Amniotic epithelial cell (primary cell): ENCODE data around the gene FGF14.
"Not testable (repeated sequence)": the region's sequence is repeated elsewhere in the genome, so short reads cannot be mapped to it uniquely, and the experiment has no call there.

Experiments
- DNase-seq: peaks from one replicate; pipeline ENCODE4 v3.0.0-alpha.2; 2010; ENCODE audit warnings: low read depth

Gene FGF14

DNA sequence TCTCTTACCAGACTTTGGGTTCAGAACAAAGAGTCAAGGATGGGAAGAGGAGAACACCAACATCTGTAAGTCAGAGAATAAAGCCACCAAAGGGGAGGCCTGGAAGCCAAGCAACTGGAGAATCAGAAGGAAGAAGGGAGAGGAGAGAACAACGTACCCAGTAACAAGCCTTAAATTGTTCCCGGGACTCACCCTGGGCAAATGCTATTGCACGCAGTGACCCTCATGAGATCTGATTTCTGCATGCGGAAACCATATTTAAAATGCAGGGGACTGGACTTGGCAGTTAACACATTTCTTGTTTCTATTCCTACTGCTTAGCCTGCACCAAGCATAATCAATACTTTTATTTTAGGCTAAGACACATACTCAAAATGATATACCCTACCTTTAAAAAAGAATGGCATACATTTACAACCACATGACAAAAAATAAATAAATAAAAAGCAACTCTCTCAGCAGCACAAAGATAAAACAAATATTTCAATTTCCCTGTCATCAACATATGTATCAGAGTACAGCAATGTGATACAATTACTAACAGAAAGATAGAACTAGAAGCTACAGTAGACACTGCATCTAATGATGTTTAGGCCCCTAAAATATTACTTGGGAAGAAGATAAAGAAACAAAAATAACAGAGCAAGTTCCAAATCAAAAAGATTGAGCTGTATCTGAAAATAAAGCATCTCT lies 534.8 kb downstream of the FGF14 start:
- no peak for DNase-seq

DNA sequence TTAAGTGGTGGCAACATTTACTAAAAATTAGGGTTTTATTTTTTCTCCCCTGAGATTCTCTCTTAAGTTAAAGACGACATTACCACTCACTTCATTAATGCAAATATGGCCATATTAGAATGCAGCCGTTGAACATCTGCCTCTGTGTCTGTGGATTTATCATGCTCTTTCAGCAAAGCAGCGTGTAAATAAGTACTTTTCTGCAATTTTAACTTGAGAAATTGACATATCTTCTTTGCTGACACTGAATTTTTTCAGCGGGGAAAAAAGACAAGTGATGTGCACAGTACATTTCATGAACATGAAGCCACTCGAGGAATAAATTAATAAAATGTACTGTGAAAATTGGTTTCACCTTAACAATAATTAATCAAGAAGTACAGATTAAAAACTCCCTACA lies 543.0 kb downstream of the FGF14 start:
- DNase-seq = no peak

DNA sequence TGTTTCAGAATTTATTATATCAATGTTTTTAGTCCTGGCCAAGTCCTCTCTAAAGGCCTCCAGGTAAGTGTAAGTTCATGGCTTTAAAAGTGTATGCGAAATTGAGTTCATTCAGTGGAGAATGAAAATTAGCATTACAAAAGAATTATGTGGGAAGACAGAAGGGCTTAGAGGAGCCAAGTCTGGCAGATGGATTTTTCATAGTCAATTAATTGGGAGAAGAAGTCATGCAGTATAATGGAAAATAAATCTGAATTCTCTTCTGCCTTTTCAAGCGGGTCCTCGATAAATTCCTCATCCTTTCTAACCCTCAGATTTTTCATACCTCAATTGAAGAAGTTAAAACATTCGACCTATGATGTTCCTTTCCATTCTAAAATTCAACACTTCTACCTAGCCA lies 555.1 kb downstream of the FGF14 start:
- no peak for DNase-seq

DNA sequence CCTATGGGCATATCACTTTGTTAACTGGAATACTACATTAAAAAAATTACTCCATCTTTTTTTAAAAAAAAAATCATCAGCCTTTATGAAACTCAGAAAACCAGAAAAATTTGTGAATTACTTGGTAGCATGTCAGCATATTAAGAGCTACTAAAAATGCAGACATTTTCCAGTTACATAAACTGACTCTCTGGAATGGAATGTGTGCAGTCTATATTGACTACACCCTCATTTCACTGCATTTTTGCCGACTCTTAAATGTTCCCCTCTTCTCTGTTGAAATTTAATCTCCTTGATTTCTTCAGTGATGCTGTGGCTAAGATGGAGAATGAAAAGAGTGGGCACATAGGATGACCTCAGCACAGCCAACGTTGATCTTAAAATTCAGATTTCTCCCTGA lies 555.6 kb downstream of the FGF14 start:
- DNase-seq = no peak

DNA sequence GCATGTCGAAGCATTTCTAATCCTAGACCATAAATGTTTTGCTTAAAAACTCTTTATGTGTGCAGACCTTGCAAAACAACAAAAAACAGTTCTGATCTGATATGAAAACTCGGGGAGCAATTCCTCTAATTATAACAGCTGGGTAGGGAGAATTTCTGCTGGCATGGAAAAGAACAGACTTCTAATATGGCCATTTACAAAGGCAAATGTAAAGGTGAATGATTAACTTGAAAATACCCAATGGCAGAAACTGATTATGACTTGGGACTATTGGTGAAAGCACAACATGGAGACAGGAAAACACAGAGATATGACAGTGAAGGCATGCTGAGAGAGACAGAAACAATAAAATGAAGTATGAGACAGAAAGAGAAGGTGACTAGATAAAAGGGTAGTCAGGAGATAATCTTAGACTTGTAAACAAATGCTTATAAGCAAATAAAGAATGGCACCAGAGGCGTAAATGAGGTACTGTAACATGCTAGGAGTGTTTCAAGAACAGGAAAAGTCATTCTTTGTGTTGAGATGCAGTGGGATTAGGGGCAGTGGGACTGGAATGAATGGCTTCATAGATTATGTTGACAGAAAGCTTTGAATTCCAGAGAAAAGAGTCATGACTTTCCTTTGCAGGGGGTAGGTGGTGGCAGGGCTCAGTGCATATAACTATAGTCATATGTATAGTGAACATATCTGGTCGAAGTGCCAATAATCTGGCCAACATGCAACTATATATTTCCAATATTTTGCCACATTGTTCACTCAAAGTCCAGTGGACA lies 556.4 kb downstream of the FGF14 start:
- peak; percentile 15 for DNase-seq

DNA sequence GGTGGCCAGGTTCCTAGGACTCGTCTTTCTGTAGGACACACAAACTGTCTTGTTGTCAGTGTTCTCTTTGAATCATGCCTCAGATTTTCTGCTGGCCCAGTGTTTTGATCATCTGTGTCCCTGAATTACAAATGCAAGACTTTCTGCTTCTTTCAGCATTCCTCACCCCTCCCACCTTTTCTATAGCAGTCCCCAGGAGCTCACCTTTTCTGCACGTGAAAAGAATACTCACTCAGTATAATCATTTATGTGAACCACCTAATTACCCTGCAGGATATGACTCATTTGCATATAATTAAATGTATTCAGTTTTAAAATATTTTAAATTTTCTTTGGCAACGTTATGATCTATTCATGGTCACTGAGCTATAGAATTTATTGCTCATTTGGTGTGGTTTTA lies 560.1 kb downstream of the FGF14 start:
- DNase-seq = no peak

DNA sequence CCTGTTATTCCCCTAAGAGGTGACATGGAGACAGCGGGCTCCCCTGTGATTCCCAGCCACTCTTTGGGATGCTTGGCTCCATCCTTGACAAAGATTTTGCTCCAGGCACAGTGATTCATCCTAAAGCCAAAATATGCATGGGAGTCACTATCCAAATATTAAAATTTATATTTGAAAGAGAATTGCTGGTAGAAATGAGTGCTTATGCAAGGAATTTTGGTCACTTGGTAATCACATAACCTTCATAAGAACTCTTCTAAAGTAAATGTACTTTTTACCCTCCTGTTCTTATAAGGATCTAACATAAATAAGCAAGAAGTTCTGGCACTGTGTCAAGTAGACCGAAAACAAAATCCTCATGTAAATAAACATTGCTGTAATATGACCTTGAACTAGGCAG lies 563.5 kb downstream of the FGF14 start:
- peak; percentile 20 for DNase-seq

DNA sequence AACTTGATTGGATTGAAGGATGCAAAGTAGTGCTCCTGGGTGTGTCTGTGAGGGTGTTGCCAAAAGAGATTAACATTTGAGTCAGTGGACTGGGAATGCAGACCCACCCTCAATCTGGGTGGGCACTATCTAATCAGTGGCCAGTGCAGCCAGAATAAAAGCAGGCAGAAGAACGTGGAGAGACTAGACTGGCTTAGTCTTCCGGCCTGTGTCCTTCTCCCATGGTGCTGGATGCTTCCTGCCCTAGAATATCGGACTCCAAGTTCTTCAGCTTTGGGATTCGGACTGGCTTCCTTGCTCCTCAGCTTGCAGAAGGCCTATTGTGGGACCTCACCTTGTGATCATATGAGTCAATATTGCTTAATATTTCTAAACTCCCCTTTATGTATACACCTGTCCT lies 564.1 kb downstream of the FGF14 start:
- not testable (repeated sequence) for DNase-seq

DNA sequence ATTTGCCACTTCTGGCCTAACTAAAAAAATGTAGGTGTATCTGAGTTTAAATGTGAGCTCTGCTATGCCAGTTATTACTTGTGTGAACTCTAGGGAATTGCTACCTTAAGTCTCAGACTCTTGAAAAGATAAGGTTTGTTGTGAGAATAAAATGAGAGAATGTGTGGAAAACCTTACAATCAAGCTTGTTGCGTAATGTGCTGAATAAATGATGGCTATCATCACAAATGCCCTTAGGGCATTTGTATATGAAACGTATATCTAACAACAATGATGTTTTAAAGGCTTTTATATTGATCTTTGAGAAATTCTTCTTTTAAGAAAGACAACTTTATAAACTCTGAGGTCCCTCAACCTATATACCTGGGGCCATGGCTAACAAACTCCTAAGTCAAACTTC lies 564.6 kb downstream of the FGF14 start:
- no peak for DNase-seq

DNA sequence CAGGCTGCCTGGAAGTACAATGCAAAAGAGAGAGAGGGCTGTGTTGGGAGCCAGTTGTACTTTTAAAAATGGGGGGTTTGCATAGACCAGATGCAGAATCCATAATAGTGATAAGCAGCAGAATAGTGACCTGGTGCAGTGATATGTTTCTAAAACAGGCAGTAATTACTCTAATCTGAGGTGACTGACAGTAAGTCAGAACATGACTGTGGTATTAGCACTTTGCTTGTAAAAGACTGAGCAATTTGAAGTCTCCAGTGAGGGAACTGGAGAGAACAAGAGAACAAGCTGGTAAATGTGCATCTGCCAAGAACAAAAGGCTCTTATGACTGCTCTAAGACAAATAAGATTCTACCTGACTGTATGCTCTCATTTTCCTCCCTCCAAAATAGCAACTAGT lies 565.9 kb downstream of the FGF14 start:
- no peak for DNase-seq

DNA sequence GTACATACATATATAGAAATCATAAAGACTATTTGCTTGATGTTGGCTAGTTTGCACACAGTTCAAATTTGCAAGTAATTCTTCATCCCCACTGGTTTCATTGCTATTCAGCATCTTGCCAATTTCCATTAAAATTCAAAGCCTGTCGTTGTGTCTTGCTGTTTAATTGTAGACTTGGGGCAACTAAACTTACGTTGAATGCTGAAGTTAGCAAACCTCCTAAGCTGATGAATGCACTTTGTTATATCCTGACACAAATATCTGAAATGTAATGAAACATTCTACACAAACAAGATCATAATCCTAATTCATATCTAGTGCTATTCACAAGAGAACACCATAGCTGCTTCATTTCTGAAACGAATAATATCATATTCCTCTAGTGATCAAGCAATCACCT lies 568.2 kb downstream of the FGF14 start:
- no peak for DNase-seq

DNA sequence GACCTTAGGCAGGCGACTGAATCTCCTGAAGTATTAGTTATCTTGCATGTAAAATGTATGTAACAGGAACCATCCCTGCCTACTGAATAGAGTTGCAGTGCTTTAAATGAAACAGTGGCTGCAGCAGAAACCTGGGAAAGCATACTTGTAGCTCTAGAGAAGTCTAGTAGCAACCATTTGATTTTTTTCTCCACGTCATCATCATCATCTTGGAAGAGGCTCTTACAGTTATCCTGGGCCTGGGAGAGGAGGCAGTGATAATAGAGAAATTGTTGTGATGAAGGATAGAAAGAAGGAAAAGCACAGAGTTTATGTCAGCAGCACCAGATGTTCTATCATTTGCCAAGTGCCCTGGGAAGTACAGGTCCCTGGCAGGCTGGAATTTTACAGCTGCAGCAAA lies 571.8 kb downstream of the FGF14 start:
- DNase-seq = no peak

DNA sequence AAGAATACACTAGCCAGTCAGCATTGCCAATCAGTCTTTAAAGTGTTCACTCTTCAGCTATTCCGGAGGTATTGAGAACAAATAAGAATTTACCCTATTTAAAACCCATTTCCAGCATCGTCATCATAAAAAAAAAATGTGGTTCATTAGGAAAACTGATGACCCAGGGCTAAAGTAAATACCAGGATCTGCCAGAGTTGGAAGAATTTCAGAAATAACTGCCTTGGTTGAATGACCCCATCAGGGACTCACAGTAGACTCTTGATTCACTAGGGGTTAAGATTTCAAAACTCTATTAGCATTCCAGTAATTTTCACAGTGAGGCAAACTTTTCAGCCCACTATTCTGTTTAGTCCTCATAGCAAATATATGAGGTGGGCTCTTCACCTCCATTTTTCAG lies 572.4 kb downstream of the FGF14 start:
- no peak for DNase-seq

DNA sequence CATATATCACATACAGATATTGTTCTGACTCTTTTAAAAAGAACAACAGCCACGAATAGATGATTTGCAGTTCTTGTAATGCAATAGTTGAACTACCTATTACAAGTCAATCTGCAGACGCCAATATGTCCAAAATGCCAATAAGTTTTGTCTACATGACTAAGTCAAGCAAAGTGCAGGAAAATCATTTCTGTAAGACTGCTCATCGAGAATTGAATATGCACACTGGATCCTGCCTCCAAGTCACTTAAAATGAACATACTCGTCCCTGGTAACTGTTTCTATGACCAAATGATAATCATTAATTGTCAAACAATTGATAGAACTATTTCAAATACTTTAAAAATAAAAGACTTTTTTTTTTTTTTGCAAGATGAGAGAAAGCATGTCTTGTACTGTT lies 573.7 kb downstream of the FGF14 start:
- no peak for DNase-seq

DNA sequence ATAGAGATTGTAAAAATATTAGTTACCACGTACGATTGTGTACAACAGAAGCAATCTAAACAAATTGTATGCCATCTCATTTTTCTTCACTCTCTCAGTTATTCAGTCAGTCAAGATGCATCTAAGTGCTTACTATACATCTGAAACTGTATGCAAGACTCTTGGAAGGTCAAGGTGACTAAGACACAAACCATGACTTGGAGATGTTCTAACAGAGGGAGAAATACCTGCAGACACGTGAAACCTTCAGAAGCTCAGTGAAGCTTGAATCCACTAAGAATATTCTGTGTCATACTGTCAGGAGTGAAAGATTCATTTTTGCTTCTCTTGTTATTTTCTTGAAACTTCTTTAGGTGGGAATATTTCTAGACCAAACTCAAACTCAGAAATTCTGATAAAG lies 584.0 kb downstream of the FGF14 start:
- DNase-seq = no peak

DNA sequence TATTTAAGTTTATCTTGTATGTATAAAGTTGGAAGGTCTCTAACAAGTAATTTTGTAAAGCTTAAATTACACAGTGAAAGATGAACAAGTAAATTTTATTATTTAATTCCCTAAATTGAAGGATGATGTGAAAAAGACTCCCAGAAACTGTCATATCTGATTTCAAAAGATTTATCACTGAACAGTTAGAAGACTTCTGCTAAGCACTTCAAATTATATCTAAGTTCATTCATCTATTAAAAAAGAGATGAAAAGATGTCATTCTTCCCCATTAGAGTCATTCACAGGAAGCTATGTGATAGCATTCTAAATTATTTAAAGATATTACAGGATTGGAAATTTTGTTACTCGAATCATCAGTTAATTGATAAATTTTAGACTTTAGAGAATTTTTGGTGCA lies 590.0 kb downstream of the FGF14 start:
- DNase-seq = no peak

DNA sequence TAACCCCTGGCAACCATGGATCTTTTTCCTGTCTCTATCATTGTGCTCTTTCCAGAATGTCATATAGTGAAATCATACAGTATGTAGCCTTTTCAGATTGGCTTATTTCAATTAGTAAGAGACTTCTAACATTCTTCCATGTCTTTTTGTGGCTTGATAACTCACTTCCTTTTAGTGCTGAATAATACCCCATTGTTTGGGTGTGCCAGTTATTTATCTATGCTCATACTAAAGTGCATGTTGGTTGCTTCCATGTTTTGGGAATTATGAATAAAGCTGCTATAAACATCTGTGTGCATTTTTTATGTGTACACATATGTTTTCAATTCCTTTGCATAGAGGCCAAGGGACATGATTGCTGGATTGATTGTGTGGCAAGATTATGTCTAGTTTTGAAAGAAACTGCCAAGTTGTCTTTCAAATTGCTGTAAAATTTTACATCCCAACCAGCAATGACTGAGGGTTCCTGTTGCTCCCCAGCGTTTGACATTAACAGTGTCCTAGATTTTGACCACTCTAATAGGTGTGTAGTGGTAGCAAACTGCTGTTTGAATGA lies 590.5 kb downstream of the FGF14 start:
- DNase-seq = no peak

DNA sequence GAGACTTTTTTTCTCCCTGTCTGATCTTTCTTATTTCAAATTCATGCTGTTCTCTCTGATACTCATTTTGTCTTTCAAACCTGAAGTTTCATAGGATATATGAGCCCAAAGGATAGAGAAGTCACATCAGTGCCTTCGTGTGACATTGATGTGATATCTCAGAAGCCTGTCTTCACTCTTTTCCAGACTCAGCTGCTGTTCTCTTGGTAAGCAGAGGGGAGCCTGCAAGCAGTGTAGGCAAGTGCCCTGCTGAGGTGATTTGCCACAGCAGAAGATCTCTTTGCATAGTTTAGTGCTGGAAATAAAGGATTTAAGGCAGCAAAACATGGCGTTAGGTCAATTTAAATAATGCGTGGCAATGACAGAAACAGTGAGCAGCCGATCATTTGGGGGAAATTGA lies 602.7 kb downstream of the FGF14 start:
- no peak for DNase-seq

DNA sequence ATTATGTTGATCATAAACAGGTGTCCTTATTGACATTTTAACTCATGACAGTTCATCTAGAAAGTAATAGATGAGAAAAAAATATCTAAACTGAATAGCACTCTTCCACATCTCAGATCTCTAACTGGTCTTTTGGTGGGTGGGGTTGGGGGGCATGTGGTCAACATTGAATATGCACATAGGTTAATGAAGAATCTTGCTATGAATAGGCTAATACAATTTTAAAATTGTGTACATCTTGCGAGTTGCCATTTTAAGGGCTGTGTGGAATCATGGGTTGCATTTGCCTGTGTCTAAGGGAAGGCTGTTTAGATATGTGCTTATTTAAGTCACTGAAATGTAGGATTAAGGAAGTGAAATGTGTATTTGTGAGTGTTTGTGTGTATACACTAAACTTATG lies 603.4 kb downstream of the FGF14 start:
- no peak for DNase-seq

DNA sequence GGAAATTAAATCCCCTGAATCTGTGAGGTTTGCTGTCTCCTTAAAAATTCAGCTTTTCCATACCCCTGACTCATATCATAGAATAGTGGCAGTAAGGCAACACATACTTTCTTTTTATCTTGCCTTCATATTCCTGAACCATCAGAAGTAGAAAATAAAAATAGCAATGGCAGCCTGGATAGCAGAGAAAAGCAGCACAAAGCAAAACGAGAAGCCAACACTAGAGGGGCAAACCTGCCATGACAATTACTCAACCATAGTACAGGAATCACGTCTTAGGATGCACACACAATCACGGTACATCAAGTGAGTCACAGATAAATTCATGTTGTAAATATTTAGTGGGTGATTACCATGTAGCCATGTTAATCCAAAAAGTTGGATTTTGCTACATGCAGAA lies 606.4 kb downstream of the FGF14 start:
- peak; percentile 5 for DNase-seq

DNA sequence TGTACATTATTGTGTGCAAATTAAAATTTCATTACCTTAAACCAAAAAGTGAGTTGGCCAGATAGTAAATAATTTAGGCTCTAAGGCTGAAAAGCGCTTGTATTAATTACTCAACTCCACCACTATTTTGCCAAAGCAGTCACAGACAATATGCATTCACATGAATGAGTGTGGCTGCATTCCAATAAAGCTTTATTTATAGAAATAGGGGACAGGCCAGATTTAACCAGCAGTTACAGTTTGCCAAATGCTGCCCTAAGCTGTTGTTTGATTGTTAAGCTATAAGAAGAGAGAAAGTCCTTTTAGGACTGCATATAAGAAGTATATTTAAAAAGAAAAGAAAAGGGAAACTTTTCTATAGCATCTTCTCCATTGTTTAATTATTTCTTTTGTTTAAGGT lies 606.8 kb downstream of the FGF14 start:
- DNase-seq = no peak

DNA sequence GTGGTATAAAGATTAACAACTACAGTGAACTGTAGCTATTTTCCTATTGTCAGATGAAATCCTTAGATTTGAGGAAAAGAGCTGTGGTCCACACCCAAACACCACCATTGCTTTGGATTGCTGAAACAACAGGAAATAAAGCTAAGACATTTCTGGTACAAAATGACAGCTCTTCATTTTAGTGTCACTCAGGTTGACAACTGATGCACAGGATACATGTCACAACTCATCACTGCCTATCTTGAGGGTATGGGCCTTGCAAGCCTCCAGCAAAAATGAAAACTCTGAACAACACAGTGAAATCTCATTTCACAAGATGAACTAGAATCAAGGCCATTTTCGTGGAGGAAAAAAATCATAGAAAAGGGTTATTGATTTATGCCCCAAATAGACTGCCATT lies 609.7 kb downstream of the FGF14 start:
- DNase-seq = no peak

DNA sequence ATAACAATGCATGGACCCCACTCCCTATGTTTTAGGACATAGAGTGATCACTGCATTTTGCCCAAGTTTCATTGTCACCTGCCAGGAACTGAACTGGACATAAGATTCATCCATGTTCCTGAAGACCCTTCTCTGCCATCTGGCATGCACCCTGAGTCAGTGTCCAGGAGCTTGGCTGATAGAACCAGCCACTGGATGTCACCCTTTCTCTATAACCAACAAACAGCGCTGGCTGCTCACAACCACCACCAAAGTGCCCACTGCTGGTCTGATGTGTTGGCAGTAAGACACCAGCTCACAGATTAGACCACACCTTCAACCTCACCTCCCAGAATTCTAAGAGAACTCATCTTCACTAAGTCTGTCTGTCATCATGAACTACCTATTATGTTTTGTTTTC lies 616.0 kb downstream of the FGF14 start:
- peak; percentile 36 for DNase-seq

DNA sequence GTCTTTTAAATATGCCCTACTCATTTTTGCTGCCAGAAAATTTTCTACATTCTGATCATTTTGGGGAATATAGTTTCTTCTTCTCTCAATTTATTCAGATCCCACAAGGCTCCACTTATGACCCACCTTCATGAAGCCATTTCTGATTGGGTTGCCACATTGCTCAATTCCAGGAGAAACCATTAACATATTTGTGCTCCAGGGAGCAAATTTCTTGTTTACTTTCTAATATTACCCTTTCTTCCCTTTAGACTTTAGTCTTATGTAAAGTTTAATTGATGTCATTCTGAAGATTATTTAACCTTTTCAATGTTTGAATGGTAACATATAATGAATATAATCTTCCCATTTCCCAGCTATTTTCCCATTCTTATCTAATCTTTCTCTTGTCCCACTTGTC lies 617.5 kb downstream of the FGF14 start:
- DNase-seq = no peak
